ENCODE data around the gene VSTM4.

Gene VSTM4

DNA sequence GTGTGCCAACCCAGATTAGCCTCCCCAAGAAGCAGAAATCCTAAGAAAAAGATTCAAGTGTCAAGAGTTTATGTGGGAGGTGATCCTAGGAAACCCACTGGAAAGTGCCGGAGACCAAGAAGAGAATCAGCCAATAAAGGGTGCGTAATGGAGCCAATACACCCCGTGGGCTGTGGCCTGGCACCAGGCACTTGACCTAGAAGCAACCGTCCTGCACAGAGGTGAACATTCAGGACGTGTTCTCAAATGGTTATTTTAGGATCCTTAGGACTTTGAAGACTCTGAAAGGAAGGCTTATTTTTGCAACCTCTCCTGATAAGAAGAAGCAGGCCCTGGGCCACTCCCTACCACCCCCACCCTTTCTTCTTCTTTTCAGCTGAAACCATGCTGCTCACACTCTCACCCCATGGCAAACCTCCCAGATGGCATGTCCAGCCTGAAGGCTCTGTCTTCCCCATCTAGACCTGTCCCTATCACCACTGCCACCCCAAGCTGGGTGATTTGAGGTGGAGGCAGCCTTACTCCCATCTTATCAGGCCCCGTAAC is 46.6 kb downstream of the VSTM4 start:
- Histone ChIP-seq H3K4me1 (ENCODE audit: control insufficient read depth, insufficient read depth, low read length) (peaks cover 4% of the 10 kb centered on the region), H3K27ac (ENCODE audit: low read depth, low read length) (no peak overlapping the region), H3K36me3 (ENCODE audit: control insufficient read depth, insufficient read depth, low read length) (peaks cover 5% of the 10 kb centered on the region), H3K9ac (ENCODE audit: low read length) (no peak overlapping the region), H3K4me3 (ENCODE audit: low read length) (no peak overlapping the region), H3K27me3 (ENCODE audit: control insufficient read depth, insufficient read depth, low read length) (no peaks in the 10 kb centered on the region)

DNA sequence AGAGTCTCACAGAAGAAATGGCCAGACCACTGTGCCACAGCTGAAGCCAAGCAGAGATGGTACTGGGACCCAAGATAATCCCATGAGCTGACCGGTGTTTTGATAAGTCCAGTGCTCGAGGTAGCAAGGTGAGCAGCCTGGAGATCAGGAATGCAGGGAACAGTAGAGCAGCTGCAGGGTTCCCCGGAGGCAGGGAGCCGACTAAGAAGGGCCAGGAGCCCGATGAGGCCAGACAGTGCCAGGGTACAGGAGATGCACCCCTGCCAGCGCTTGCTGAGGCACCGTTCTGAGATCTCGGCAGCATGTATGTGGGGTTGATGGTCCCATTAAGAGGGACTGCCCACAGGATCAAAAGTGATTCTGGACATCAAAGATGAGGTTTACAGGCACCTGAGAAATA is 47.1 kb downstream of the VSTM4 start:
- no peak overlapping the region for H3K4me3 ChIP-seq (ENCODE audit: low read length)

DNA sequence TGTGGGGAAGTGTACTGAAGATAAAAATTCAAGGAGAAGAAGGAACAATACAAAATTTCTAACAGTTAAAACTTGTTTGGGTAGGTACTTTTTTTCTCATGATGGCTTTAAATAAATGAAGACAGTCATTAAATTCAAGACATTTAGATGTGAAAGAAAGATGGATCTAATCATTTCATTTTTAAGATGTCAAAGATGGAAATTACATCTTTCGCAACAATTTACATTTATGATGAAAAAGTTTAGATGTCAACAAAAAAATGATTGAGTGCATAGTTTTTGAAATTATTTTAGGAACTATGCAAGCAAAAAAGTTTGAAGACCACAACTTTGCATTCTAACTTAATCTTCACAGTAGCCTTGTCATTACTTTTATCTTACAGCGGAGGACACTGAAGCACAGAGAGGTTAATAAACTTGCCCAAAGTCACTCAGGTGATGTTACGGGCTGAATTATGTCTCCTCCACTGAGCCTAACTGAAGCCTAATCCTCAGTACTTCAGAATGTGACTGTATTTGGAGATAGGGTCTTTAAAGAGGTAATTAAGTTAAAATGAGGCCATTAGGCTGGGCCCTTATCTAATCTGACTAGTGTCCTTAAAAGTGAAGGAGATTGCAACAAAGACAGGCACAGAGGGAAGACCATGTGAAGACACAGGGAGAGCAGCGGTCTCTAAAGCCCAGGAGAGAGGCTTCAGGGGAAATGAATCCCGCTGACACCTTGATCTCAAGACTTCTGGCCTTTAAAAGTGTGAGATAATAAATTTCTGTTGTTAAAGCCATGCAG is 48.2 kb downstream of the VSTM4 start:
- no peak overlapping the region for H3K4me3 ChIP-seq (ENCODE audit: low read length)
- H3K27ac ChIP-seq (ENCODE audit: low read depth, low read length), result no peak overlapping the region
- H3K9ac ChIP-seq (ENCODE audit: low read length), result no peak overlapping the region
- H3K4me1 ChIP-seq (ENCODE audit: control insufficient read depth, insufficient read depth, low read length), result peaks cover 4% of the 10 kb centered on the region
- H3K36me3 ChIP-seq (ENCODE audit: control insufficient read depth, insufficient read depth, low read length), result peaks cover 3% of the 10 kb centered on the region
- H3K27me3 ChIP-seq (ENCODE audit: control insufficient read depth, insufficient read depth, low read length), result no peaks in the 10 kb centered on the region

More for the DNA sequence above, 47.1 kb downstream of the VSTM4 start:
- no peaks in the 10 kb centered on the region for H3K27me3 ChIP-seq (ENCODE audit: control insufficient read depth, insufficient read depth, low read length)
- H3K27ac ChIP-seq (ENCODE audit: low read depth, low read length), result no peak overlapping the region
- H3K36me3 ChIP-seq (ENCODE audit: control insufficient read depth, insufficient read depth, low read length), result peaks cover 5% of the 10 kb centered on the region
- H3K9ac ChIP-seq (ENCODE audit: low read length), result no peak overlapping the region
- peaks cover 4% of the 10 kb centered on the region for H3K4me1 ChIP-seq (ENCODE audit: control insufficient read depth, insufficient read depth, low read length)

DNA sequence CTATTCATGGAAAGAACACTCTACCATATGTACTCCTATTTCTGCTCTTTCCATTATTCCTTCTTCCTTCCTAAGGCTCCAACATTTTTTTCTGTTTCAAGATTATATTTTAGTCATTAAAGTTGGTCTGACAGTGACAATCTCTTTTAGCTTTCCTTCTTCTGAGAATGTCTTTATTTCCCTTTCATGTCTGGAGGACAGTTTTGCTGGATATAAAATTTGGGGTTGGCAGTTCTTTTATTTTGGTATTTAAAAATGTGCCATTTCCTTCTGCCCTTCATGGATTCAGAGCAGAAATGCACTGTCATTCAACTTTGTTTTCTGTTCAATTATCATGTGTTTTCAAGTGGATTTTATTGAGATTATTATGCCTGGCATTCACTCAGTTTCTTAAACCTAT is 53.1 kb downstream of the VSTM4 start:
- no peak overlapping the region for H3K9ac ChIP-seq (ENCODE audit: low read length)
- no peak overlapping the region for H3K27ac ChIP-seq (ENCODE audit: low read depth, low read length)
- no peaks in the 10 kb centered on the region for H3K36me3 ChIP-seq (ENCODE audit: control insufficient read depth, insufficient read depth, low read length)
- H3K4me1 ChIP-seq (ENCODE audit: control insufficient read depth, insufficient read depth, low read length), result no peaks in the 10 kb centered on the region
- no peaks in the 10 kb centered on the region for H3K27me3 ChIP-seq (ENCODE audit: control insufficient read depth, insufficient read depth, low read length)
- H3K4me3 ChIP-seq (ENCODE audit: low read length), result no peak overlapping the region

DNA sequence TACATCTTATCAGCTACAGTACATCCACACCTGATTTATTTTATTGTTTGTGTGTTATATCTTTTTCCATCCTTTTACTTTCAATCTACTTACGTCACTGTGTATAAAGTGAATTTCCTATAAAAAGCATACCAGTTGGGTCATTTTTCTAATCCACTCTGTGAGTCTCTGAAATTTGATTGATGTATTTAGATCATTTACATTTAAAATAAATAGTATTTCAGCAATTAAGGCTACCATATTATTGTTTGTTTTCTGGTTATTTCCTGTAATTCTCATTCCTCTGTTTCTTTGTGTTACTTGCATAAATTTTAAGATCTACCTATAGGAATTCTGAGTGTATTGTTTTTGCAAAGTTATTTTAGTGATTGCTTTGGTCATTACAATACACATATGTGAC is 53.7 kb downstream of the VSTM4 start:
- Histone ChIP-seq H3K36me3 (ENCODE audit: control insufficient read depth, insufficient read depth, low read length) (no peaks in the 10 kb centered on the region), H3K27me3 (ENCODE audit: control insufficient read depth, insufficient read depth, low read length) (no peaks in the 10 kb centered on the region), H3K4me3 (ENCODE audit: low read length) (no peak overlapping the region), H3K4me1 (ENCODE audit: control insufficient read depth, insufficient read depth, low read length) (no peaks in the 10 kb centered on the region), H3K27ac (ENCODE audit: low read depth, low read length) (no peak overlapping the region), H3K9ac (ENCODE audit: low read length) (no peak overlapping the region)

DNA sequence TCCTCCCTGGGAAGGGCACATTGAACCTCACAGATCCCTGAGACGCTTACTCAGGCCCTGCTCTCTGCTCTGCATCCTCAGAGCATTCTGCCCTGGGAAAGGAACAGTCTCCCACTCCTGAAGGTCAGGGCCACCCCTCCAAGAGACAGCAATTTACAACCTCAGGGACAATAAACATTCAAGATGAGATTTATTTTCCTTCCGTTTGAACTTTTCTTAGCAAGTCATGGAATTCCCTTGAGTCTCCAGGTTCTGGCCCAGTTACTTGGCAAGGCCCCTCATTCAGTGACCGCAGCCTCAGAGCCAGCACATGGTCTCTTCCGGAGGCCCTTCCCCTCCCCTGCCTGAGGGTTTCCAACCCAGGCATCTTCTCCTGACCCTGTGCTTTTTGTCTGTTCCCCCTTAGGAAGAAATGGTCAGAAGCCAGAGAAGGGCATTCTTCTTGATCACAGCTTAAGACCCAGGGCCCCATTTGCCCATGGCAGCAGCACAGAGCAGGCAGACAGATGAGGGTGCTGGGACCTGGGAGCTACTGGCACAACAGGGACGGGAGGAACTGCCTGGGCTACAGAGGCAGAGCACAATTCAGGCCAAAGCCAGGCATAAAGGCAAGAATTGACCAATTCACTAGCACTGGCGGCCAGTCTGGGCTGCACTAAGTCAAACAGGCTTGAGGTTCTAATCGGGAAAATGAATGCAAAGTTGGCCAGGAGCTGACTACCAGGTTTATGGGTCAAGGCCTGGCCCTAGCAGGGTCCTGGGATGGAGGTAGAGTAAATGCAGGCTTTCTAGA is 56.7 kb downstream of the VSTM4 start:
- no peaks in the 10 kb centered on the region for H3K36me3 ChIP-seq (ENCODE audit: control insufficient read depth, insufficient read depth, low read length)
- H3K27ac ChIP-seq (ENCODE audit: low read depth, low read length), result no peak overlapping the region
- H3K4me3 ChIP-seq (ENCODE audit: low read length), result no peak overlapping the region
- no peak overlapping the region for H3K9ac ChIP-seq (ENCODE audit: low read length)
- no peaks in the 10 kb centered on the region for H3K4me1 ChIP-seq (ENCODE audit: control insufficient read depth, insufficient read depth, low read length)
- no peaks in the 10 kb centered on the region for H3K27me3 ChIP-seq (ENCODE audit: control insufficient read depth, insufficient read depth, low read length)

DNA sequence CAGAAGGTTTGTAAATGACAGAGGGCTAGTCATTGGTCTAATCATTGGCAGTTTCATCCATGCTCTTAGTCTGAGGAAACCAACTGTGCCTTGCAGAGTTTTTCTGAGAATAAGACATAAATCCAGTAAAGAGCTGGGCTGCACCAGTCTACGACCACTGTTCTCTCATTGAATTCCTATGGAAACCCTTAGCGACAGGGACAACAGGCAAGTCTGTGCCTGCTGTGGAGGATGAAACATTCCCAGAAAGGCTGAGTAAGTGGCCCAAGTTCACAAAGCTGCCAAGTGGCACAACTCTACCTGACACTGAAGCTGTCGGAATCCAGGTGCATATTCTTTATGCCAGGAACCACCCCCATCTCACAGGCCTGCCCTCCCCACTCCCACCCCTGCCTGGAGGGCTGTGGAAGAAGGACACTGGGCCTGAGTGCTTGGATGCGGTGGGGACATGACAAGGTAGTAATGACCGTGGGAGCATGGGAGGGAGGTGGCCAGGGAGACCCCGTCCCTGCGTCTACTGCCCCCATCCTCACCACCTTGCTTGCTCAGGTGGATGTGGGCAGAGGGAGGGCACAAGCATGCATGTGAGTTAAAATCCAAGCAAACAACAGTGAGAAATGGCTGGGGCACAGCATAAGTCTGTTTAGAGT is 58.0 kb downstream of the VSTM4 start:
- H3K27ac ChIP-seq (ENCODE audit: low read depth, low read length), result no peak overlapping the region
- H3K4me3 ChIP-seq (ENCODE audit: low read length), result no peak overlapping the region
- no peaks in the 10 kb centered on the region for H3K27me3 ChIP-seq (ENCODE audit: control insufficient read depth, insufficient read depth, low read length)
- no peak overlapping the region for H3K9ac ChIP-seq (ENCODE audit: low read length)
- no peaks in the 10 kb centered on the region for H3K36me3 ChIP-seq (ENCODE audit: control insufficient read depth, insufficient read depth, low read length)
- no peaks in the 10 kb centered on the region for H3K4me1 ChIP-seq (ENCODE audit: control insufficient read depth, insufficient read depth, low read length)

DNA sequence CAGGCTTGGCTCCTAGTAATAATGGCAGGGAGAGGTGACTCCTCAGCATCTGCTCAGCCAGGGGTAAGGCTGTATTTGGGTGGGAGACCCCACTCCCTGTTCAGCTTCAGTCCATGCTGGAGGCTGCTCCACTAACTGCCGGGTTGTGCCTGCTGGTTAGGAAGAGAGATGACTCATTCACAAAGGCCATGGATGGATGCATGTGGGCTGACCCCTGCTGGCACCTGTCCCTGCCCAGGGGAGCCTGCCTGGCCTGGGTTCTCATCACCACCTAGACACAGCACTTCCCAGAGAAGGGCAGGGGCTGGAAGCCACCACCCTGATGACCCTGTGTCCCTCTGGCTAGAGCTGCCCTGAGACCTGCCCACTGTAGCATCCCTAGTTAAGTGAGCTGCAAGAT is 59.0 kb downstream of the VSTM4 start:
- Histone ChIP-seq H3K27me3 (ENCODE audit: control insufficient read depth, insufficient read depth, low read length) (no peaks in the 10 kb centered on the region), H3K4me1 (ENCODE audit: control insufficient read depth, insufficient read depth, low read length) (no peaks in the 10 kb centered on the region), H3K4me3 (ENCODE audit: low read length) (no peak overlapping the region), H3K9ac (ENCODE audit: low read length) (no peak overlapping the region), H3K36me3 (ENCODE audit: control insufficient read depth, insufficient read depth, low read length) (no peaks in the 10 kb centered on the region), H3K27ac (ENCODE audit: low read depth, low read length) (no peak overlapping the region)

DNA sequence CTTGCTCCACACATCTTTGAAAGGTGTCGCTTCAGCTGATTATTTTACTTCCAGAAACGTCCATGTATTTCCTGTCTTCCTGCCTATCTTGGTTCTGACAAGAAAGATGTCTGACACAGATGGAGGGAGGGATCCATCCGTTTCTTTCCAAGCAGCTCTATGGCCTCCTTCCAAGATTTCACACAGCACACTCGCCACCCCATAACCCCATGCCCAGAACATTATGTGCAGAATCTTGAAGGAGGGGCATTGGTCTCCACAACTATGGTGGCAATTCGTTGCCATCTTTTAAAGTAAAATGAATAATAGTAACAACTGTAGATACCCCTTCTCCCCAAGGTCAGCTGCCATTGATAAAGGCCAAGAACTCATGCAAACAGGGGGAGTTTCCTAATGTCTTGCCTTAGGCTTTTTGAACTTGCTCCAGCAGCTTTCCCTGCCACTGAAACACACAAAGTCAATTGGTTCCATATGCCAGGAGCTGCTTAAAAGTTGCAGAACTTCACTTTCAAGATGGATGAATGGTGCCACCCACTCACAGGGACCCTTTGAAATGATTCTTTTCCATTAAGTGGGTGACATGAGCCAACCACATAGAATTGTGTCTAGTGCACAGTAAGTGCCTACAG is 60.0 kb downstream of the VSTM4 start:
- H3K27ac ChIP-seq (ENCODE audit: low read depth, low read length), result no peak overlapping the region
- no peak overlapping the region for H3K9ac ChIP-seq (ENCODE audit: low read length)
- no peaks in the 10 kb centered on the region for H3K4me1 ChIP-seq (ENCODE audit: control insufficient read depth, insufficient read depth, low read length)

DNA sequence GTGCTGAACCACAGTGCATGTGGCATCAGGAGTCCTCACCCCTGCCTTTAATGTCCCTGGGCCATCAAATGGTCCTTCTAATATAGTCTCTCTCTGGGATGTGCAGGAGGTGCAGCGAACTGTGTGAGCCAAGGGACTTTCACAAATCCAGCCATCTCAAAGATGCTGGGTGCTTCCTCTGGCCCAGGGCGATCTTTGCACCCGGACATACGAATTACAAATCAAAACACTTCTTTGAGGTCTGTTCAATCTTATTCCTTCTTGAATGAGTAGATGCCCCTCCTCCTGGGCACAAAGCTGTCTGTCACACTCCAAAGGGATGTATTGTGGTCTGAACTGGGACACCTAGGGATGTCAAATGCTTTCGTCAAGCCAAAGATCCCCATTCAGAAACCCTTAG is 60.6 kb downstream of the VSTM4 start:
- H3K4me3 ChIP-seq (ENCODE audit: low read length), result no peak overlapping the region
- H3K27me3 ChIP-seq (ENCODE audit: control insufficient read depth, insufficient read depth, low read length), result no peaks in the 10 kb centered on the region
- no peak overlapping the region for H3K27ac ChIP-seq (ENCODE audit: low read depth, low read length)
- no peak overlapping the region for H3K9ac ChIP-seq (ENCODE audit: low read length)
- H3K4me1 ChIP-seq (ENCODE audit: control insufficient read depth, insufficient read depth, low read length), result no peaks in the 10 kb centered on the region
- H3K36me3 ChIP-seq (ENCODE audit: control insufficient read depth, insufficient read depth, low read length), result no peaks in the 10 kb centered on the region

More for the DNA sequence above, 60.0 kb downstream of the VSTM4 start:
- no peaks in the 10 kb centered on the region for H3K27me3 ChIP-seq (ENCODE audit: control insufficient read depth, insufficient read depth, low read length)
- H3K4me3 ChIP-seq (ENCODE audit: low read length), result no peak overlapping the region
- no peaks in the 10 kb centered on the region for H3K36me3 ChIP-seq (ENCODE audit: control insufficient read depth, insufficient read depth, low read length)

DNA sequence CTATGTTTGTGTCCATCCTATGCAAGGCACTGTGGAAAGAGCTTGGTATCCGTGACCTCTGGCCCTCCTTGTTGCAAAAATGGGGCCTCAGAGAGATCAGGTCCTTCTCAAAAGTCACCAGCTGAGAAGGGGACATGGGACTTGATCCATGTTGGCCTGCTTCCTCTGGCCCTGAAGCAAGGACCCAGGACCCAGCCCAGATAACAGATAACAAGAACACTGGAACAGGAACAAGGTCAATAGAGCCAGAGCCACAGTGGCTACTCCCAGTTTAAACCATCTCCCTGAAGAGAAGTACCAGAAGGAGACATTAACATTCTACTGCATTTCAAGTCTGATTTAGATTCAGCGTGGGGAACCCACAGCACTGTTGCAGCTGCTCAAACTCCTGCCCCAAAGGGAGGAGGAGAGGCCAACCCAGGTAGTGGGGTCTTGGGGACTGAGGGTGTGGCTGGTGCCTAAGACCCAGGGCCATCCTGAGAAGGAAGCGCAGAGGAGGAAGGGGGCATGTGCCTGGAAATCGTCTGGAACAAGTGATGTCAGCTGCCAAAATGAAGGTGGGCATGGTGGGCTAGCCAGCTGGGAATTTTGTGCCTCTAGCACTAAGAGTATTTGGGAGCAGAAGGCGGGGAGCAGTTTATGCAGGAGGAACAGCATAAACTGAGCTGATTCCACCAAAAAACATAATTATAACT is 61.2 kb downstream of the VSTM4 start:
- no peaks in the 10 kb centered on the region for H3K4me1 ChIP-seq (ENCODE audit: control insufficient read depth, insufficient read depth, low read length)
- H3K36me3 ChIP-seq (ENCODE audit: control insufficient read depth, insufficient read depth, low read length), result no peaks in the 10 kb centered on the region
- H3K27me3 ChIP-seq (ENCODE audit: control insufficient read depth, insufficient read depth, low read length), result no peaks in the 10 kb centered on the region
- no peak overlapping the region for H3K27ac ChIP-seq (ENCODE audit: low read depth, low read length)
- H3K4me3 ChIP-seq (ENCODE audit: low read length), result no peak overlapping the region
- no peak overlapping the region for H3K9ac ChIP-seq (ENCODE audit: low read length)
